Breast epithelium (tissue), 4 donors: ENCODE results near the gene CACNA1F. TPM values are rescaled to one million over a fixed set of nuclear protein-coding genes. Genes with fewer than 3 reads are reported as not detected.

ENCODE experiments used
- DNase-seq, 2 donors: peaks; one replicate each; pipeline ENCODE4 v3.0.0-alpha.2; 2019; ENCODE audit warnings: low spot score in 2 of 2
- H3K27ac ChIP-seq, 2 donors: fragments of 200-600 bp; sonication (generic) in 1 of 2; one replicate each; pipeline ENCODE4 v1.5.1; 2016 to 2019; ENCODE audit warnings: mild to moderate bottlenecking in 1 of 2
- H3K27me3 ChIP-seq, 2 donors: fragments of 200-600 bp; sonication (generic) in 1 of 2; one replicate each; pipeline versions ENCODE4 v1.5.1 to v1.6.0; 2017 to 2019; ENCODE audit warnings: control low read depth in 1 of 2, mild to moderate bottlenecking in 1 of 2
- H3K36me3 ChIP-seq: fragments of 200-600 bp; one replicate; pipeline ENCODE4 v1.5.1; 2019
- H3K4me1 ChIP-seq, 2 donors: fragments of 200-600 bp; sonication (generic); one replicate each; pipeline ENCODE4 v1.5.1; 2016 to 2019; ENCODE audit warnings: control low read depth in 1 of 2
- H3K4me3 ChIP-seq, 3 donors: fragments of 200-600 bp; sonication (generic); 1 replicate in 2 of 3; 2 replicates in 1 of 3; pipeline ENCODE4 v1.5.1; 2016 to 2019; ENCODE audit warnings: mild to moderate bottlenecking in 3 of 3, moderate library complexity in 2 of 3
- H3K9me3 ChIP-seq, 2 donors: fragments of 200-600 bp; sonication (generic) in 1 of 2; one replicate each; pipeline ENCODE4 v1.5.1; 2016 to 2019; ENCODE audit warnings: control low read depth in 1 of 2
- POLR2A ChIP-seq: fragments of 450-650 bp; IDR thresholded peaks from one replicate; pipeline ENCODE4 v1.6.1; 2016; ENCODE audit warnings: antibody characterized with exemption, mild to moderate bottlenecking, moderate library complexity
- POLR2AphosphoS5 ChIP-seq, 3 donors: sonication (generic); formaldehyde crosslinking; IDR thresholded peaks; one replicate each; pipeline ENCODE4 v1.6.1; 2017; ENCODE audit warnings: antibody characterized with exemption in 3 of 3
- intact Hi-C: fragments of 100-400 bp; cut with DNase I; formaldehyde crosslinking; loops from one replicate; pipeline ENCODE4 v1.15.1; 2023; ENCODE audit warnings: low total_unique reads
- total RNA-seq, 3 donors: library from RNA; depleted of rRNA; stranded (reverse); fragments of >200 nt; gene quantifications; one replicate each; pipeline ENCODE4 v1.1.0, GENCODE V29; 2016
- TF ChIP-seq, protein P1 (sequence below), 3 donors: fragments of 450-650 bp; IDR thresholded peaks; one replicate each; pipeline ENCODE4 v1.5.1; 2016 to 2017; ENCODE audit warnings: antibody characterized with exemption in 3 of 3, mild to moderate bottlenecking in 3 of 3, moderate library complexity in 3 of 3

Gene CACNA1F
- total RNA-seq, 3 donors from 2014 or later, result 0.48 to 1.8 (median 0.66) TPM

- H3K36me3 ChIP-seq, result no peaks in the 10 kb centered on the region
- no peak overlapping the region for H3K4me3 ChIP-seq
- H3K4me1 ChIP-seq, result no peaks in the 10 kb centered on the region
- no peak for DNase-seq
- no peaks in the 10 kb centered on the region for H3K9me3 ChIP-seq
- TF ChIP-seq POLR2AphosphoS5 (IDR thresholded peaks at IDR 0.05), result no peak
- H3K27ac ChIP-seq, result no peak overlapping the region
- peaks cover 0 to 77% of the 10 kb centered on the region in 2 donors for H3K27me3 ChIP-seq
- intact Hi-C loops, result no loop called here
Measured at GRCh38 chrX:49208399-49208798, 24.7 kb downstream of the CACNA1F start.

- Histone ChIP-seq H3K9me3 (no peaks in the 10 kb centered on the region), H3K4me3 (no peak overlapping the region), H3K36me3 (no peaks in the 10 kb centered on the region), H3K4me1 (no peaks in the 10 kb centered on the region), H3K27me3 (peaks cover 0 to 71% of the 10 kb centered on the region in 2 donors), H3K27ac (no peak overlapping the region)
- TF ChIP-seq POLR2A (no peak), POLR2AphosphoS5 (IDR thresholded peaks at IDR 0.05) (no peak)
- TF ChIP-seq, protein P1, sequence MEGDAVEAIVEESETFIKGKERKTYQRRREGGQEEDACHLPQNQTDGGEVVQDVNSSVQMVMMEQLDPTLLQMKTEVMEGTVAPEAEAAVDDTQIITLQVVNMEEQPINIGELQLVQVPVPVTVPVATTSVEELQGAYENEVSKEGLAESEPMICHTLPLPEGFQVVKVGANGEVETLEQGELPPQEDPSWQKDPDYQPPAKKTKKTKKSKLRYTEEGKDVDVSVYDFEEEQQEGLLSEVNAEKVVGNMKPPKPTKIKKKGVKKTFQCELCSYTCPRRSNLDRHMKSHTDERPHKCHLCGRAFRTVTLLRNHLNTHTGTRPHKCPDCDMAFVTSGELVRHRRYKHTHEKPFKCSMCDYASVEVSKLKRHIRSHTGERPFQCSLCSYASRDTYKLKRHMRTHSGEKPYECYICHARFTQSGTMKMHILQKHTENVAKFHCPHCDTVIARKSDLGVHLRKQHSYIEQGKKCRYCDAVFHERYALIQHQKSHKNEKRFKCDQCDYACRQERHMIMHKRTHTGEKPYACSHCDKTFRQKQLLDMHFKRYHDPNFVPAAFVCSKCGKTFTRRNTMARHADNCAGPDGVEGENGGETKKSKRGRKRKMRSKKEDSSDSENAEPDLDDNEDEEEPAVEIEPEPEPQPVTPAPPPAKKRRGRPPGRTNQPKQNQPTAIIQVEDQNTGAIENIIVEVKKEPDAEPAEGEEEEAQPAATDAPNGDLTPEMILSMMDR (IDR thresholded peaks at IDR 0.05), result no peak
- no peak for DNase-seq
- intact Hi-C loops, result no loop called here
Measured at GRCh38 chrX:49206543-49206942, 26.6 kb downstream of the CACNA1F start.

DNA sequence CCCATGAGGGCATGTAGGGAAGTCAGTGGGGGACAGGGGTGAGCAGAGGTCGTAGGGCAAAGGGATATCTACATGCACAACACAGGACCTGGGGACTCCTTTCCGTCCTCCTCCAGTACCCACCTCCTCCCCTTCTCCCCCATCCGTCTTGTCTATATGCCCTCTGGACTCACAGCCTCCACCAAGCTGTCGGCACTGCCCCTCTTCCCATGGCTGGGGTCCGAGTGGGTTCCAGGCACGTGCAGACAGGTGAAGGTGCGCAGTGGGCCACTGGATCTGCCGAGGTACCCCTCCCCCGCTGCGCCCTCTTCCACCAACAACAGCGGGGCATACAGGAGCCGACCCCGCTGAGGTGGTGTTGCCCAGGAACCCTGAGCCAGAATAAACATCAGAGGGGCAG lies 27.7 kb downstream of the CACNA1F start:
- Histone ChIP-seq H3K36me3 (no peaks in the 10 kb centered on the region), H3K4me3 (no peak overlapping the region), H3K9me3 (no peaks in the 10 kb centered on the region), H3K4me1 (no peaks in the 10 kb centered on the region), H3K27ac (no peak overlapping the region), H3K27me3 (peaks cover 0 to 60% of the 10 kb centered on the region in 2 donors)
- intact Hi-C loops, result no loop called here
- no peak for DNase-seq
- TF ChIP-seq, protein P1 (IDR thresholded peaks at IDR 0.05), result no peak
- TF ChIP-seq POLR2AphosphoS5 (IDR thresholded peaks at IDR 0.05) (no peak), POLR2A (no peak)

DNA sequence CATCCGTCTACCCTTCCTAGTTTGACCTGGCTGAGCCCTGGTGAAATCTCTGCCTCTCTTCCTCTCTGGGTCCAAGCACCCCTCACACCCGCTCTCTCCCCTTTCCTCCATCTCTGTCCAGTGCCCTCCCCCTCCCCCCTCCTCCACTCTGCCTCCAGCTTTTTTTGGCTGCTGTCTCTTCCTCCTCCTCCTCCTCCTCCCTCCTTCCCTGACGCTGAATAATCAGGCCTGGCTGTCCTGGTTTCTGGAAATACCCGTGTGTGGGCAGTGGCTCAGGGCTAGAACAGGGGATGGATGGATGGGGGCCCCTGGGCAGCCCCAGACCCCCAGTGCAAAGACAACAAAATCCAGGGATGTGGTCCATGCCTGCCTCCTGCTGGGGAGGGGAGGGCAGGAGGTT lies 28.4 kb downstream of the CACNA1F start:
- no peak for DNase-seq
- H3K36me3 ChIP-seq, result no peaks in the 10 kb centered on the region
- intact Hi-C loops, result no loop called here
- peaks cover 0 to 61% of the 10 kb centered on the region in 2 donors for H3K27me3 ChIP-seq
- H3K4me3 ChIP-seq, result no peak overlapping the region
- H3K27ac ChIP-seq, result no peak overlapping the region
- TF ChIP-seq POLR2AphosphoS5 (IDR thresholded peaks at IDR 0.05), result no peak
- no peak for TF ChIP-seq POLR2A
- TF ChIP-seq, protein P1 (IDR thresholded peaks at IDR 0.05), result no peak
- H3K4me1 ChIP-seq, result no peaks in the 10 kb centered on the region
- H3K9me3 ChIP-seq, result no peaks in the 10 kb centered on the region

- Histone ChIP-seq H3K36me3 (no peaks in the 10 kb centered on the region), H3K4me3 (no peak overlapping the region), H3K4me1 (no peaks in the 10 kb centered on the region), H3K27ac (no peak overlapping the region), H3K9me3 (no peaks in the 10 kb centered on the region), H3K27me3 (peaks cover 0 to 56% of the 10 kb centered on the region in 2 donors)
- TF ChIP-seq, protein P1 (IDR thresholded peaks at IDR 0.05), result no peak
- intact Hi-C loops, result no loop called here
- DNase-seq, result no peak
Measured at GRCh38 chrX:49204017-49204416, 29.1 kb downstream of the CACNA1F start.

DNA sequence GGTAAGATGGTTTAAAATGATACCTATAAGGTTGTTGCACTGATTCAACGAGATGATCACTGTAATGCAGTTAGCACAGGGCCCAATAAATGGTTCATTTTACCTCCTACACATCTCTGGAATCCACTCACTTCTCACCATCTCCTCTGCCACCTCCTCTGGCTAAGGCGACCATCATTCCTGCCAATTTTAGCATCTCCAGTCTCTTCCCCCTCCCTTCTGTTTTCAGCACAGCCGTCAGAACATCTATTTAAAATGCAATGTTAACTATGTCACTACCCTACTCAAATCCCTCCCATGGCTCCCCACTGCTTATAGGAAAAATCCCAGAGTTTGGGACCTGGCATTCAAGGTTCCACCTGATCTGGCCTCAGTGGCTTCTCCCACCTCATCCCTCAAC lies 29.6 kb downstream of the CACNA1F start:
- Histone ChIP-seq H3K9me3 (no peaks in the 10 kb centered on the region), H3K27me3 (peaks cover 0 to 56% of the 10 kb centered on the region in 2 donors), H3K27ac (no peak overlapping the region), H3K4me3 (no peak overlapping the region), H3K4me1 (no peaks in the 10 kb centered on the region), H3K36me3 (no peaks in the 10 kb centered on the region)
- intact Hi-C loops, result no loop called here
- DNase-seq, result no peak
- TF ChIP-seq, protein P1 (IDR thresholded peaks at IDR 0.05), result no peak
- TF ChIP-seq POLR2AphosphoS5 (IDR thresholded peaks at IDR 0.05), result no peak
- no peak for TF ChIP-seq POLR2A
